Heart left ventricle (tissue), 16 donors: Measurements from ENCODE around the gene DBN1. TPM values are rescaled to one million over a fixed set of nuclear protein-coding genes. Genes with fewer than 3 reads are reported as not detected.

Experiments
- ATAC-seq, 4 donors: fragments of 200-7000 bp; cut with Tn5 transposase; one replicate each; pipeline ENCODE4 v1.9.1; 2020 to 2022; ENCODE audit warnings: moderate library complexity in 4 of 4, mild to moderate bottlenecking in 3 of 4, moderate number of reproducible peaks in 1 of 4
- DNase-seq, 5 donors: peaks; one replicate each; pipeline ENCODE4 v3.0.0-alpha.2; 2020
- H3K27ac ChIP-seq, 12 donors: fragments of 200-600 bp; sonication (generic) in 4 of 12; one replicate each; pipeline versions ENCODE4 v1.5.0 to v1.8.0; 2016 to 2022; ENCODE audit warnings: mild to moderate bottlenecking in 2 of 12
- H3K27me3 ChIP-seq, 9 donors: fragments of 200-600 bp; sonication (generic) in 2 of 9; one replicate each; pipeline versions ENCODE4 v1.5.1 to v1.8.0; 2016 to 2022; ENCODE audit warnings: mild to moderate bottlenecking in 3 of 9
- H3K36me3 ChIP-seq, 9 donors: fragments of 200-600 bp; sonication (generic) in 2 of 9; one replicate each; pipeline versions ENCODE4 v1.5.0 to v1.8.0; 2018 to 2022; ENCODE audit warnings: mild to moderate bottlenecking in 2 of 9
- H3K4me1 ChIP-seq, 12 donors: fragments of 200-600 bp; sonication (generic) in 4 of 12; one replicate each; pipeline versions ENCODE4 v1.5.0 to v1.8.0; 2016 to 2022; ENCODE audit warnings: mild to moderate bottlenecking in 3 of 12
- H3K4me3 ChIP-seq, 12 donors: fragments of 200-600 bp; sonication (generic) in 4 of 12; one replicate each; pipeline versions ENCODE4 v1.5.0 to v1.8.0; 2017 to 2022; ENCODE audit warnings: mild to moderate bottlenecking in 9 of 12, moderate library complexity in 4 of 12
- H3K9me3 ChIP-seq, 12 donors: fragments of 200-600 bp; sonication (generic) in 4 of 12; one replicate each; pipeline versions ENCODE4 v1.5.0 to v1.8.0; 2016 to 2022; ENCODE audit warnings: mild to moderate bottlenecking in 1 of 12
- POLR2A ChIP-seq, 2 donors: fragments of 450-650 bp; IDR thresholded peaks; one replicate each; pipeline ENCODE4 v1.6.1; 2017; ENCODE audit warnings: antibody characterized with exemption in 2 of 2, mild to moderate bottlenecking in 2 of 2, moderate library complexity in 2 of 2
- WGBS, 4 donors: extraction: QIAGEN DNeasy Blood & Tissue Kit in 2 of 4; methylation state at CpG; one replicate each; pipeline versions ENCODE4 v1.1.5 to v1.1.7; 2013 to 2018; 5-methylcytosine and 5-hydroxymethylcytosine counted together
- intact Hi-C, 10 donors: fragments of 100-400 bp; cut with DNase I; formaldehyde crosslinking; loops; one replicate each; pipeline versions ENCODE4 v1.11.1 to v1.14.2; 2022
- polyA plus RNA-seq, 2 donors: library from polyadenylated mRNA; stranded (reverse); fragments of 200-250 nt; gene quantifications; one replicate each; pipeline ENCODE4 v1.2.3, GENCODE V29; 2013
- total RNA-seq, 9 donors: library from RNA; depleted of rRNA in 2 of 9; stranded (reverse); fragments of >200 nt in 2 of 9; fragmentation: NEBNext Ultra II Directional in 3 of 9; extraction: Animal tissue kit (Norgen Biotek cat#: 25700) in 3 of 9; gene quantifications; one replicate each; pipeline versions ENCODE4 v1.1.0 to v1.2.4, GENCODE V29; 2016 to 2023
- TF ChIP-seq, protein P1 (sequence below), 12 donors: fragments of 200-600 bp; sonication (generic) in 4 of 12; IDR thresholded peaks; one replicate each; pipeline versions ENCODE4 v1.5.0 to v1.8.0; 2018 to 2022; ENCODE audit warnings: antibody characterized with exemption in 12 of 12, mild to moderate bottlenecking in 5 of 12
- donor health status: ischemic (EF 13 %, LVEDD 7.1; RV severe dilation, severe dysfunction).
- donor health status: healthy with polysubstance abuse.
- donor health status: DM: no; HTN: yes; CAD: no.
- donor health status: DM: no; HTN: no; CAD: no.
- donor health status: ischemic (EF 25% LVEDD 6.9; RV normal size, moderate dysfunction).
- donor health status: ischemic (EF 25% LVEDD 5.7; RV mildly dilated, moderate dysfunction).
- donor health status: healthy.
- donor health status: DM: yes; HTN: yes; CAD: no.
- donor health status: ischemic (EF 35%, LVEDD 5.7; RV mildly dilated, moderate dysfunction).
- donor health status: nonischemic (EF 11% LVEDD 7.7; RV severe dilation, severe dysfunction).
- donor health status: DM: yes; HTN: yes; CAD: no.
- donor health status: PGD.
- donor health status: ischemic (EF 29% LVEDD 5.4; RV normal size, mild dysfunction).
- donor health status: nonischemic (EF 23%, LVEDD 6.1; RV moderate dilation, normal function).

DBN1 gene
- total and polyA plus RNA-seq, 11 donors: 12.3 to 60.7 (median 23.3) TPM

DNA sequence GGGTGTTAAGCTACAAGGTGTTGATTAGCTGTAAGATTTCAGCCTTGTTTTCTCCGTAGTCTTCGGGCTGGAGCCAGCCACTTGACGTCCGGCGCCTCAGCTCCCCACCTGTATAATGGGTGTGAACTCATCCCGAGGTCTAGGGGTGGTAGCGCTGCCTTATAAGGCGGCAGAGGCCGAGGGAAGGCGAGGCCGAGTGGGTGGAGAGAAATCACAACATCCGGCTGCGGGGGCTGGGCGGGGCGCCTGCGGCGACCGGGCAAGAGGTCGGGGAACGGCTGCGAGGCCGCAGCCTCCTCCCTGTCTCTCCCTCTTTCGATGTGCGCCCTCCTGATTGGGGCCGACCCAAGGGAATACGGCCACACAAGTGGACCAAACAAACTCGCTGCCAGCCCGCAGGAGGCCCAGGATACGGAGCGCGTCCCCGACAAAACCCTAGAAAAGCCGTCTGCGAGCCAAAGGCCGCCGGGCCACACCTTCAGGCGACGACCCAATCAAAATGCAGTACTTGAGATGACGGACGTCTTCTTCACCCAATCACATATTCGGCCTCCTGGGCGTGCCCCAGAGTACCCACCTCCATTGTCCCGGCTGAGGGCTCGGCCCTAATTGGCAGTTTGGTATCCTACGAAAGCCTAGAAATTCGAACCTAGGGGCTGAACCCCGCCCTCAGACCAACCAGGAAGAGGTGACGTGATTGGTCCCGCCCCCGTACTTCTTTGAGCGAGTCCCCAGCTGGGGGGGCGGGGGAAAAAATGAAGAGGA lies 47.5 kb downstream of the DBN1 start:
- intact Hi-C loops: loop anchor here in 2 of 10 donors (1.0 to 2.0 kb wide), 3 partner anchors 28 to 71 kb away; partner anchors contain the start of gene PDLIM7 (in 1 of the 2)
- H3K36me3 ChIP-seq: peaks cover 0 to 8% (median 0%) of the 10 kb centered on the region in 9 donors
- TF ChIP-seq POLR2A (IDR thresholded peaks at IDR 0.05): peak; percentile 52 to 86
- TF ChIP-seq, protein P1, sequence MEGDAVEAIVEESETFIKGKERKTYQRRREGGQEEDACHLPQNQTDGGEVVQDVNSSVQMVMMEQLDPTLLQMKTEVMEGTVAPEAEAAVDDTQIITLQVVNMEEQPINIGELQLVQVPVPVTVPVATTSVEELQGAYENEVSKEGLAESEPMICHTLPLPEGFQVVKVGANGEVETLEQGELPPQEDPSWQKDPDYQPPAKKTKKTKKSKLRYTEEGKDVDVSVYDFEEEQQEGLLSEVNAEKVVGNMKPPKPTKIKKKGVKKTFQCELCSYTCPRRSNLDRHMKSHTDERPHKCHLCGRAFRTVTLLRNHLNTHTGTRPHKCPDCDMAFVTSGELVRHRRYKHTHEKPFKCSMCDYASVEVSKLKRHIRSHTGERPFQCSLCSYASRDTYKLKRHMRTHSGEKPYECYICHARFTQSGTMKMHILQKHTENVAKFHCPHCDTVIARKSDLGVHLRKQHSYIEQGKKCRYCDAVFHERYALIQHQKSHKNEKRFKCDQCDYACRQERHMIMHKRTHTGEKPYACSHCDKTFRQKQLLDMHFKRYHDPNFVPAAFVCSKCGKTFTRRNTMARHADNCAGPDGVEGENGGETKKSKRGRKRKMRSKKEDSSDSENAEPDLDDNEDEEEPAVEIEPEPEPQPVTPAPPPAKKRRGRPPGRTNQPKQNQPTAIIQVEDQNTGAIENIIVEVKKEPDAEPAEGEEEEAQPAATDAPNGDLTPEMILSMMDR (IDR thresholded peaks at IDR 0.05): no peak
- peak overlapping the region; percentile 42 to 95 (median 62) for H3K4me3 ChIP-seq
- H3K4me1 ChIP-seq: peaks cover 0 to 50% (median 24%) of the 10 kb centered on the region in 12 donors
- DNase-seq (peak; percentile 99 to 100 (median 100)), ATAC-seq (peak; percentile 97 to 99 (median 98))
- no peaks in the 10 kb centered on the region for H3K27me3 ChIP-seq
- peak overlapping the region; percentile 77 to 98 (median 94) for H3K27ac ChIP-seq
- no peaks in the 10 kb centered on the region for H3K9me3 ChIP-seq
- 0 to 1% (median 0%) methylated on average over 46 to 52 of the region's 52 CpGs for WGBS, 4 donors

DNA sequence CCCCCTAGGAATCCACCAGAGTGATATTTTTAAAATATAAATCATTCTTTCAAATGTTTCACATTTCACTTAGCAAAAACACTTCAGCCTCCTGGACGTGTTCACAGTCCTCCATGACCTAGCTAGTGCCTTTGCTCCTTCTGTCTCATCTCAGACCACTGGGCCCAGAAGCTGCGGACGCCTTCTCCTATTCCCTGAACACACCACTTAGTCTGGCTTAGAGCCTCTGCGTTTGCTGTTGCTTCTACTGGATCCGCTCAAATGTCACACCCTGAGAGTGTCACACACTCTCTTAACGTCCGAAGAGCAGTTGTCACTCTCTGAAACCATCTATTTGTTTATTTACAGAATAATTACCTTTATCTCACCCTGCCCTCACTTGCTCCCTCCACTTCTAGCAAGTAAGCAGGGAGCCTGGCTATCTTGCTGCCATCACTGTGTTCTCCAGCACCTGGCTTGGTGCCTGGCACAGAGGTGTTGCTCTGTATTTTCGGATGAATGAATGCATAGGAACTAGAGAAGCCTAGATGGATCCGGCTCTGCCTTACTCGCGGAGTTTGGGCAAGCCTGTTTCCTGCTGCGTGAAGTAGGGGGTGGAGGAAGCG lies 48.1 kb downstream of the DBN1 start:
- DNase-seq (peak in 1 of 5 donors; percentile 53), ATAC-seq (no peak)
- Histone ChIP-seq H3K27me3 (no peaks in the 10 kb centered on the region), H3K36me3 (peaks cover 0 to 1% (median 0%) of the 10 kb centered on the region in 9 donors), H3K27ac (peak overlapping the region; percentile 77 to 98 (median 94)), H3K4me3 (peak overlapping the region; percentile 42 to 95 (median 62)), H3K9me3 (no peaks in the 10 kb centered on the region), H3K4me1 (peaks cover 0 to 43% (median 23%) of the 10 kb centered on the region in 12 donors)
- 37 to 46% (median 41%) methylated on average over 12 to 13 of the region's 13 CpGs for WGBS, 4 donors
- TF ChIP-seq, protein P1 (IDR thresholded peaks at IDR 0.05): no peak
- TF ChIP-seq POLR2A (IDR thresholded peaks at IDR 0.05): no peak
- intact Hi-C loops: no loop called here

DNA sequence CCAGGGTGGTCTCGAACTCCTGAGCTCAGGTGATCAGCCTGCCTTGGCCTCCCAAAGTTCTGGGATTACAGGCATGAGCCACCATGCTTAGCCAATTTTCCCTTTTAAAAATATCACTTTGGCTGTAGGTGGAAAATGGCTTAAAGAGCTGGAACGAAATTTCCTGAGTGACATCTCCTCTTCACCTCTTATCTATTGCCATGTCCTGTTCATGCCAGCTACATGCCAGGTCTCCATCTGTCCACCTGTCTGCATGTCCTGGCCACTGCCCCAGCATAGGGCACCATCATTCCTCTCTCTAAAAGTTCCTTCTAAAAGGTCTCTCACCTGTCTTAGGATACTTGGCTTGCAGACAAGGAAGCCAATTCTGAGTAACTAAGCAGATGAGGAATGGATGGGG lies 49.8 kb downstream of the DBN1 start:
- ATAC-seq: no peak
- 87 to 94% (median 91%) methylated on average over 2 of the region's 2 CpGs for WGBS, 4 donors
- no peak for DNase-seq
- H3K36me3 ChIP-seq: no peaks in the 10 kb centered on the region
- intact Hi-C loops: no loop called here
- no peak overlapping the region for H3K4me3 ChIP-seq
- H3K27ac ChIP-seq: no peak overlapping the region
- H3K4me1 ChIP-seq: peaks cover 0 to 36% (median 21%) of the 10 kb centered on the region in 12 donors
- H3K9me3 ChIP-seq: no peaks in the 10 kb centered on the region
- H3K27me3 ChIP-seq: no peaks in the 10 kb centered on the region
- TF ChIP-seq, protein P1 (IDR thresholded peaks at IDR 0.05): no peak
- no peak for TF ChIP-seq POLR2A (IDR thresholded peaks at IDR 0.05)
